Karpas-422 (cell line): Measurements from ENCODE around the gene SELENON. TPM values are rescaled to one million over a fixed set of nuclear protein-coding genes. Genes with fewer than 3 reads are reported as not detected.
A peak's percentile ranks its signal among the peaks of the same experiment; 100 is the strongest.

Source experiments
- DNase-seq: peaks from one replicate; pipeline ENCODE4 v3.0.0-alpha.2; 2015
- H2AFZ ChIP-seq: fragments of 200-600 bp; sonication (generic); 2 replicates; pipeline ENCODE4 v1.6.1; 2014; ENCODE audit warnings: antibody characterized with exemption, low read length, mixed read lengths
- H3K27ac ChIP-seq: fragments of 200-600 bp; sonication (generic); 2 replicates; pipeline ENCODE4 v1.5.1; 2014; ENCODE audit warnings: mild to moderate bottlenecking, low read length, moderate library complexity
- H3K27me3 ChIP-seq: fragments of 200-600 bp; sonication (generic); 2 replicates; pipeline ENCODE4 v1.6.1; 2014; ENCODE audit warnings: low read length, mixed read lengths
- H3K36me3 ChIP-seq: fragments of 200-600 bp; sonication (generic); 2 replicates; pipeline ENCODE4 v1.6.1; 2014; ENCODE audit warnings: low read length, mixed read lengths; ENCODE audit not compliant: insufficient read depth
- H3K4me1 ChIP-seq: fragments of 200-600 bp; sonication (generic); 2 replicates; pipeline ENCODE4 v1.6.1; 2014; ENCODE audit warnings: mild to moderate bottlenecking, low read length, mixed read lengths
- H3K4me2 ChIP-seq: fragments of 200-600 bp; sonication (generic); 2 replicates; pipeline ENCODE4 v1.6.1; 2014; ENCODE audit warnings: low read length, low read depth, mild to moderate bottlenecking; ENCODE audit not compliant: poor library complexity, severe bottlenecking
- H3K4me3 ChIP-seq: fragments of 200-600 bp; sonication (generic); 2 replicates; pipeline ENCODE4 v1.5.1; 2014; ENCODE audit warnings: mild to moderate bottlenecking, antibody characterized with exemption, low read length, mixed read lengths
- H3K79me2 ChIP-seq: fragments of 200-600 bp; sonication (generic); 2 replicates; pipeline ENCODE4 v1.6.1; 2014; ENCODE audit warnings: mild to moderate bottlenecking, low read length, mixed read lengths
- H3K9ac ChIP-seq: fragments of 200-600 bp; sonication (generic); 2 replicates; pipeline ENCODE4 v1.6.0; 2014; ENCODE audit warnings: low read length
- H3K9me2 ChIP-seq: fragments of 200-600 bp; sonication (generic), shearing (Covaris generic); replicated peaks from 2 replicates; pipeline ENCODE4 v1.6.0; 2014; ENCODE audit warnings: mild to moderate bottlenecking, low read length, moderate library complexity; ENCODE audit not compliant: insufficient read depth
- H3K9me3 ChIP-seq: fragments of 300-700, 200-600 bp; sonication (generic); 2 replicates; pipeline ENCODE4 v1.6.1; 2014; ENCODE audit warnings: low read length, mixed read lengths
- H4K20me1 ChIP-seq: fragments of 200-600 bp; sonication (generic); 2 replicates; pipeline ENCODE4 v1.6.1; 2014; ENCODE audit warnings: mild to moderate bottlenecking, antibody characterized with exemption, low read length, low read depth; ENCODE audit not compliant: insufficient read depth
- total RNA-seq: library from RNA; depleted of rRNA; stranded (reverse); fragments of >200 nt; shearing (Covaris generic); gene quantifications from 2 replicates; pipeline ENCODE4 v1.2.3, GENCODE V29; 2014; ENCODE audit warnings: low replicate concordance

SELENON gene
- total RNA-seq, 1 experiment from 2014 or later: 5.1 TPM

DNA sequence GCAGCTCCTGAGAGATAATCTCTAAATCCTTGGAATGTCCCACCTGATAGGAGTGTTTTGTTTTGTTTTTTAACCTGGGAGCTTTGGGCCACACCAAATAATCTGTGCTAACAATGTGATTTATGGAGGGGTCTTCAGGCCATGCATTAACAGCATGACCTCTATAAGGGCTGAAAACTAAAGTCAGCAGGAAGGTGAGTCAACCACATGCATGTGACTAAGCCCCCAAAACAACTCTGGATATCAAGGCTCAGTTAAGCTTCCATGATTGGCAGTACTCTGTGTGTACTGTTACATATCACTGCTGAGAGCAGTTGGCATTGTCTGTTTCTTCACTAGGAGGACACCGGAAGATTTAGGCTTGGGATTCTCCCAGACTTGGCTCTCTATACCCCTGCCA is 48.5 kb downstream of the SELENON start:
- no peak overlapping the region for H3K4me3 ChIP-seq

DNA sequence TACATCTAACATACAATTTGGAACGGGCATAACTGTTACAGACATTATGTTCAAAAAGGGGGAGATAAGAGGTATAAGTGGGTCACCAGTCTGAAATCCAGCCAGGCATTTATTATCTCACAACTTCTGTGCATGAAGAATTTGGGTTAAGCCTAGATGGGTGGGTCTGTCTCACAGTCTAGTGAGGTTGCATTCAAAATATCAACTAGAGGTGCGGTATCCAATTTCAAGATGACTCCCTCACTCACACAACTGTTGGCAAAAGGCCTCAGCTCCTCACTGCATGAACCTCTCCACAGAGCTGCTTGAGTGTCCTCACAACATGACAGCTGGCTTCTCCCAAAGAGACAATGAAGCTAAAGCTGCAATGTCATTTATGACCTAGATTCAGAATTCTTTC is 54.6 kb downstream of the SELENON start:
- H4K20me1 ChIP-seq: no peaks in the 10 kb centered on the region
- H3K4me3 ChIP-seq: no peak overlapping the region
- H3K4me2 ChIP-seq: no peak overlapping the region
- H3K9me3 ChIP-seq: peaks cover 5% of the 10 kb centered on the region; the same call in 1 of the 2 replicates
- no peak overlapping the region for H2AFZ ChIP-seq
- H3K27me3 ChIP-seq: no peaks in the 10 kb centered on the region
- no peak overlapping the region for H3K27ac ChIP-seq
- peaks cover 5% of the 10 kb centered on the region; the same call in 1 of the 2 replicates for H3K36me3 ChIP-seq
- H3K4me1 ChIP-seq: peaks cover 20% of the 10 kb centered on the region
- DNase-seq: no peak
- no peak overlapping the region for H3K9ac ChIP-seq
- H3K79me2 ChIP-seq: peaks cover 91% of the 10 kb centered on the region
- H3K9me2 ChIP-seq: no peaks in the 10 kb centered on the region

More for the DNA sequence above, 48.5 kb downstream of the SELENON start:
- H3K9me2 ChIP-seq: no peaks in the 10 kb centered on the region
- H4K20me1 ChIP-seq: no peaks in the 10 kb centered on the region
- H3K36me3 ChIP-seq: peaks cover 5% of the 10 kb centered on the region; the same call in 1 of the 2 replicates
- H2AFZ ChIP-seq: no peak overlapping the region
- no peaks in the 10 kb centered on the region for H3K27me3 ChIP-seq
- H3K9ac ChIP-seq: no peak overlapping the region
- peaks cover 96% of the 10 kb centered on the region for H3K79me2 ChIP-seq
- H3K4me1 ChIP-seq: peaks cover 25% of the 10 kb centered on the region
- peaks cover 5% of the 10 kb centered on the region; the same call in 1 of the 2 replicates for H3K9me3 ChIP-seq
- no peak for DNase-seq
- H3K4me2 ChIP-seq: no peak overlapping the region
- no peak overlapping the region for H3K27ac ChIP-seq

DNA sequence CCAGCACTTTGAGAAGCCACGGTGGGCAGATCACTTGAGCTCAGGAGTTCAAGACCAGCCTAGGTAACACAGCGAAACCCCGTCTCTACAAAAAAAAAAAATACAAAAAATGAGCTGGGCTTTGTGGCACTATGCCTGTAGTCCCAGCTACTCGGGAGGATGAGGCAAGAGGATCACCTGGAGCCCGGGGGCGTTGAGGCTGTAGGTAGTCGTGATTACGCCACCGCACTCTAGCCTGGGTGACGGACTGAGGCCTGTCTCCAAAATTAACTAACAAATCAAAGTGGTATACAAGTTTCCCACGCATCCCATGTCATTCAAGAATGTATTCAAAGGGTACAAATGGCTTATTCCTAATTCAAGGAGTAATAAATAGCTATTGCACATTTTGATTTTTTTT is 56.9 kb downstream of the SELENON start:
- Histone ChIP-seq H3K36me3 (no peaks in the 10 kb centered on the region), H2AFZ (no peak overlapping the region), H3K9me2 (no peaks in the 10 kb centered on the region), H3K4me3 (no peak overlapping the region), H3K79me2 (peaks cover 68% of the 10 kb centered on the region), H3K9me3 (no peaks in the 10 kb centered on the region), H3K27ac (no peak overlapping the region), H3K4me2 (no peak overlapping the region), H3K9ac (no peak overlapping the region), H3K27me3 (no peaks in the 10 kb centered on the region), H3K4me1 (peaks cover 28% of the 10 kb centered on the region), H4K20me1 (no peaks in the 10 kb centered on the region)
- DNase-seq: no peak

DNA sequence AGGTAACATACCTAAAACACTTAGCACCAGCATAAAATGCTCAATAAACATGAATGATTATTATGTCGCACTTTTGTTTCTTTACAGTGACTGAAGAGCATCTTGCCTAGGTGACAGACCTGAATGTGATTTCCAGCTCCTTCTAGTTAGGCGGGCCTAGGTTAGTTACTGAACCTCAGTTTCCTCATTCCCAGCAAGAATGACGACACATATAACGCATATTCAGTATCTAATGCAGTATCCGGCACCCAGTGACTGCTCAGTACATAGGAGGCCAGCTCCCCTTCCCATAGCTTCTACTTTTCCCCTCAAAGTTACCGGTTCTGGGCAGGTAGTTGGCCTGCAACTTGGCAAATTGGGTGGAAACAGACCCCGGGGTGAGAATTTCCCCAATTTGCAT is 58.5 kb downstream of the SELENON start:
- Histone ChIP-seq H3K4me1 (peaks cover 28% of the 10 kb centered on the region), H3K27ac (peak overlapping the region; percentile 17; the same call in 1 of the 2 replicates), H3K79me2 (peaks cover 51% of the 10 kb centered on the region), H3K9me2 (no peaks in the 10 kb centered on the region), H3K4me2 (peak overlapping the region; percentile 73), H4K20me1 (no peaks in the 10 kb centered on the region), H3K4me3 (peak overlapping the region; percentile 74), H3K36me3 (no peaks in the 10 kb centered on the region), H3K9me3 (no peaks in the 10 kb centered on the region), H2AFZ (peak overlapping the region; percentile 19; the same call in 1 of the 2 replicates), H3K27me3 (no peaks in the 10 kb centered on the region), H3K9ac (peak overlapping the region; percentile 76)
- DNase-seq: peak; percentile 65

DNA sequence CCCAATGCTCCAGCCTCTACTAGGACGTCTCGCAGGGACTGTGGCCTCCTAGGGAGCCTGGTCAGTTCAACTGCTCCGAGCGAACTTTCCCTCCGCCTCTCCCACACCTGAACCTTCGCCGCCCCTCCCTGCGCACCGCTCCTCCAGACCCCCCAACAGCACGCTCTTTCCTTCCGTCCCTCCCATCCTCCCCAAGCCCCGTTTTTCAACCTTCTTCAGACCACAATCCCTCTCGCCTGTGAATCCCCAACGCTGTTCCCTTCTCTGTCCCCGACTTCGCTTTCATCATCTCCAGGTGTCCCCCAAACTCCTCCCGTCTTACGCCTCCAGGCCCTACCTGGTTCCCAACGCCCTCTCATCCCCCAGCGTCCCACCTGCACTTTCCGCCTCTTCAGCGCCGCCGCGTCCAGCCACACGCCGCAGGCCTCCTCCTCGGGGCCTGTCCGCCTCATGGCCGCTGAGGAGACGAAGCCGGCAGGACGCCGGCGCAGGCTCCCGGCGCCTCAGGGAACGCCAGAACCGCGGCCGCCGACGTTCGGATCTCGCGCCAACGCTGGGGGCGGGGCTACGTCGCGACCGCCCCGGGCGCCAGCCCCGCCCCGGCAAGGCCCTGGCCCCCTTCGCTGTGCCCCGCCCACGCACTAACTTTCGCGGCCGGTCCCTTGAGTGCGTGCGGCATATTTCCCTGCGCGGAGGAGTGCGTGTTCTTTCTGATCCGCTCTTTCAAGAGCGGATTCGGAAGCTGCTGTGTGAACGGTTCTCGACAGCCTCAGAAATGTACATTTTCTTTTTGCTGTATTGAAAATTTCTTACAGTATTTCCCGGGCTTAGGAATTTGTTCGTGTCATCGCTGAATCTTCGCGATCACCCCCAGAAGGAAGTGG is 59.2 kb downstream of the SELENON start, which contains the start of gene AUNIP:
Gene AUNIP, minus strand, starts transcription at position 552 of the 884 bp plus-strand sequence. Its CDS starts 100 bp downstream, at position 452.
- Histone ChIP-seq H3K9me3 (no peaks in the 10 kb centered on the region), H3K9ac (peak within 1 kb of the TSS; percentile 76), H3K4me1 (peaks cover 28% of the 10 kb centered on the region), H2AFZ (peak within 1 kb of the TSS; percentile 69), H3K79me2 (peaks cover 45% of the 10 kb centered on the region), H3K4me3 (peak within 1 kb of the TSS; percentile 74), H3K27me3 (no peaks in the 10 kb centered on the region), H3K36me3 (no peaks in the 10 kb centered on the region), H3K27ac (peak within 1 kb of the TSS; percentile 17; the same call in 1 of the 2 replicates), H4K20me1 (no peaks in the 10 kb centered on the region), H3K4me2 (peak within 1 kb of the TSS; percentile 73), H3K9me2 (no peaks in the 10 kb centered on the region)
- DNase-seq: peak; percentile 95

DNA sequence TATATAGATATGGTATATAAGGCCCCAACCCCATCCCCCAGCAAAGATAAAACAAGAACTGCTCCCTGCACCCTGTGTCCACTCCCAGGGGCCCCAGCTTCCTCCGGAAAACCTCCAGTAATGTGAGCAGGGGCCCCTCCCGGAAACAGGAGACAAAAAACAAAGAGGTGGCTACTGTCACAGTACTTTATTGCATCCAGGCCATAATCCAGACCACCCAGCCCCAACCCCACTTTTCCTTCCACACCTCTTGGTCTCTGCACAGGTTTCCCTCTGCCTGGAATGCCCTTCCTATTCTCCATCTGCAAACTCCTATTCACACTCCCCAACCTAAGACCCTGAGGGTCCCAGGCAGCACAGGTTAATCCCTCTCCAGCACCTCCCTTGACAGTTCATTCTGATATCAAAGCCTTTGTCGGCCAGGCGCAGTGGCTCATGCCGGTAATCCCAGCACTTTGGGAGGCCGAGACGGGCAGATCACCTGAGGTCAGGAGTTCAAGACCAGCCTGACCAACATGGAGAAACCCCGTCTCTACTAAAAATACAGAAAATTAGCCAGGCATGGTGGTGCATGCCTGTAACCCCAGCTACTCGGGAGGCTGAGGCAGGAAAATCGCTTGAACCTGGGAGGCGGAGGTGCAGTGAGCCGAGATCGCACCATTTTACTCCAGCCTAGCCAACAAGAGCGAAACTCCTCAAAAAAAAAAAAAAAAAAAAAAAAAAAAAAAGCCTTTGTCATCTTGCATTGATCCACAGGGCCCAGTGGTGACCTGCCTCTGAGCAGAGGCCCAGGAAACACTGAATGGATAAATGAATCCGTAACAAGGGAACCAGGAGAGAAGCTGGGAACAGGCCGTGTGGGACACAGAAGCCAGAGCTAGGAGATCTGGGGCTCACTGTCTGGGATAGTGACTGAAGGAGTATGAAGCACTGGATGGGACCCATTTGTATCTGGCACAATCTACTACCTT is 61.6 kb downstream of the SELENON start:
- Histone ChIP-seq H3K4me1 (peaks cover 14% of the 10 kb centered on the region), H3K27me3 (no peaks in the 10 kb centered on the region), H3K4me2 (no peak overlapping the region), H3K36me3 (no peaks in the 10 kb centered on the region), H3K4me3 (no peak overlapping the region), H3K9me2 (no peaks in the 10 kb centered on the region), H4K20me1 (no peaks in the 10 kb centered on the region), H3K27ac (no peak overlapping the region), H3K9me3 (no peaks in the 10 kb centered on the region), H3K79me2 (peaks cover 22% of the 10 kb centered on the region), H2AFZ (no peak overlapping the region), H3K9ac (no peak overlapping the region)
- DNase-seq: no peak

DNA sequence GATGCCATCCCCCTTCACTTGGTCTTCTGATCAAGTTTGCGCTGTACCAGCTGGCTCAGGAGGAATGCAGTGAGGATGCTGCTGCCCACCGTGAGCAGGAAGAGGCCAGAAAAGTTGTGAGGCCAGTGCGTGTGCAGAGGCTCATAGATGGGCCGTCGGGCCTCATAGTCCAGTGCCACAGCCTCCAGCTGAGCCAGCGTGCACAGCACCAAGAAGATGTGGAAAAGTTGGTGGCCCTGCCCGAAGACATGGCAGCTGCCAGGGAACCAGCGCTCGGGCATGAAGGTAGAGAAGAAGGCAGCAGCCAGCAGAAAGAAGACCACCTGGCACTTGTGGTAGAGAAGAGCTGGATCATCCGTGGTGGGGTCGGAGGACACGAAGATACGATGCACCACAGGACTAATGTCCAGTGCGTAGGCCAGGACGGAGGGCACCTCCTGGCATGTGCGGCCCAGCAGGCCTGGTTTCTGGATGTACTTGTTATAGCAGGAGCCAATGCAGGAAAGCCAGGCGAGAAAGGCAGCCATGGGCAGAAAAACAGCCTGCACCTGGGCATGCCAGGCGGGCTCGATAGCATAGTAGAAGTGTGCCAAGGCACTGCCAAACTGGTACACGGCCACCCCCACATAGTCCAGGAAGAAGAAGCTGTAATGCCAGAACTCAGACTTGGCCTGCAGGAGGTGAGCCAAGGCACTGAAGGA is 62.9 kb downstream of the SELENON start:
- Histone ChIP-seq H3K79me2 (peaks cover 11% of the 10 kb centered on the region), H3K4me1 (peaks cover 14% of the 10 kb centered on the region), H2AFZ (no peak overlapping the region), H3K9me2 (no peaks in the 10 kb centered on the region), H3K27me3 (no peaks in the 10 kb centered on the region), H3K9me3 (no peaks in the 10 kb centered on the region), H3K4me2 (no peak overlapping the region), H4K20me1 (no peaks in the 10 kb centered on the region), H3K36me3 (no peaks in the 10 kb centered on the region), H3K4me3 (no peak overlapping the region), H3K27ac (no peak overlapping the region), H3K9ac (no peak overlapping the region)
- DNase-seq: no peak
